Right lobe of liver (tissue), 6 donors: Measurements from ENCODE around the gene ACACA. TPM values are rescaled to one million over a fixed set of nuclear protein-coding genes. Genes with fewer than 3 reads are reported as not detected.

Experiments
- ATAC-seq, 4 donors: fragments of 200-7000 bp; cut with Tn5 transposase; one replicate each; pipeline ENCODE4 v1.9.1; 2020; ENCODE audit warnings: mild to moderate bottlenecking in 4 of 4, moderate library complexity in 4 of 4
- DNase-seq, 3 donors: peaks; one replicate each; pipeline ENCODE4 v3.0.0-alpha.2; 2020
- H3K27ac ChIP-seq, 3 donors: fragments of 200-600 bp; one replicate each; pipeline ENCODE4 v1.8.0; 2022
- H3K27me3 ChIP-seq, 2 donors: fragments of 200-600 bp; one replicate each; pipeline ENCODE4 v1.8.0; 2022
- H3K36me3 ChIP-seq, 4 donors: fragments of 200-600 bp; sonication (generic) in 1 of 4; one replicate each; pipeline versions ENCODE4 v1.5.1 to v1.8.0; 2017 to 2022; ENCODE audit warnings: control low read depth in 1 of 4
- H3K4me1 ChIP-seq, 4 donors: fragments of 200-600 bp; sonication (generic) in 1 of 4; one replicate each; pipeline versions ENCODE4 v1.5.1 to v1.8.0; 2017 to 2022; ENCODE audit warnings: control low read depth in 1 of 4
- H3K4me3 ChIP-seq, 3 donors: fragments of 200-600 bp; one replicate each; pipeline ENCODE4 v1.8.0; 2022
- H3K9me3 ChIP-seq, 4 donors: fragments of 200-600 bp; sonication (generic) in 1 of 4; one replicate each; pipeline versions ENCODE4 v1.5.1 to v1.8.0; 2017 to 2022; ENCODE audit warnings: control low read depth in 1 of 4
- POLR2A ChIP-seq: fragments of 450-650 bp; IDR thresholded peaks from one replicate; pipeline ENCODE4 v1.6.1; 2017; ENCODE audit warnings: antibody characterized with exemption, mild to moderate bottlenecking
- WGBS: methylation state at CpG from one replicate; pipeline ENCODE4 v1.1.6; 2018; ENCODE audit warnings: low coverage, low lambda C conversion rate; ENCODE audit not compliant: insufficient coverage; ENCODE audit errors: missing lambda C conversion rate; 5-methylcytosine and 5-hydroxymethylcytosine counted together
- intact Hi-C, 2 donors: fragments of 100-400 bp; cut with DNase I; formaldehyde crosslinking; loops; one replicate each; pipeline versions ENCODE4 v1.11.2 to v1.14.1; 2022
- total RNA-seq, 6 experiments: library from RNA; depleted of rRNA in 2 of 6; stranded (reverse); fragments of >200 nt in 2 of 6; fragmentation: NEBNext Ultra II Directional in 3 of 6; extraction: Animal tissue kit (Norgen Biotek cat#: 25700) in 3 of 6; gene quantifications; one replicate each; pipeline versions ENCODE4 v1.1.0 to v1.2.4, GENCODE V29; 2016 to 2023
- TF ChIP-seq, protein P1 (sequence below), 4 donors: fragments of 200-600 bp in 3 of 4; fragments of 450-650 bp in 1 of 4; IDR thresholded peaks; one replicate each; pipeline versions ENCODE4 v1.5.1 to v1.8.0; 2016 to 2022; ENCODE audit warnings: antibody characterized with exemption in 4 of 4, mild to moderate bottlenecking in 2 of 4
- donor health status: DM: no; HTN: yes; CAD: no.
- donor health status: DM: no; HTN: no; CAD: no.
- donor health status: DM: no; HTN: no; CAD: no.
- donor health status: DM: no; HTN: yes; CAD: no.
- donor health status: DM: no; HTN: yes; CAD: no.

The ACACA gene
- total RNA-seq, 6 experiments from 2014 or later: 14.6 to 56.4 (median 27.1) TPM

DNA sequence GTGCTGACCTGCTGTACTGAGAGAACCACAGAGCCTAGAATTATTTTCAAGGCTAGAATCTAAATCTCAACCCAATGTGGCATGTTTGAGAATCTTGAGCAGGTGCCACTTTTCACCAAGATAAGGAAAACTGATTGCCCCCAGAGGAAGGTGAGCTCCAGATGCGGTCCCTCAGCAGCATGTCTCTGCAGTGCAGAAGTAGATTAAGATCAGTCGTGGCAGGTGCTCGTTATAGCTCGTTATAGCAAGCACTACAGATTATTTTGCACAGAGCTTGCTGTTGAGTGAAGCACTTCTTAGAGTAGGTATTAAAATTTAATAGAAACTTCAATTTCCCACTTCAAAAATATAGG lies 281.8 kb downstream of the ACACA start:
- H3K4me3 ChIP-seq: no peak overlapping the region
- intact Hi-C loops: no loop called here
- WGBS: 89% methylated on average over 4 of the region's 4 CpGs
- ATAC-seq: no peak
- peaks cover 0 to 11% (median 0%) of the 10 kb centered on the region in 4 donors for H3K4me1 ChIP-seq
- H3K27me3 ChIP-seq: no peaks in the 10 kb centered on the region
- H3K36me3 ChIP-seq: peaks cover 0 to 69% (median 15%) of the 10 kb centered on the region in 4 donors
- no peak for TF ChIP-seq POLR2A
- TF ChIP-seq, protein P1, sequence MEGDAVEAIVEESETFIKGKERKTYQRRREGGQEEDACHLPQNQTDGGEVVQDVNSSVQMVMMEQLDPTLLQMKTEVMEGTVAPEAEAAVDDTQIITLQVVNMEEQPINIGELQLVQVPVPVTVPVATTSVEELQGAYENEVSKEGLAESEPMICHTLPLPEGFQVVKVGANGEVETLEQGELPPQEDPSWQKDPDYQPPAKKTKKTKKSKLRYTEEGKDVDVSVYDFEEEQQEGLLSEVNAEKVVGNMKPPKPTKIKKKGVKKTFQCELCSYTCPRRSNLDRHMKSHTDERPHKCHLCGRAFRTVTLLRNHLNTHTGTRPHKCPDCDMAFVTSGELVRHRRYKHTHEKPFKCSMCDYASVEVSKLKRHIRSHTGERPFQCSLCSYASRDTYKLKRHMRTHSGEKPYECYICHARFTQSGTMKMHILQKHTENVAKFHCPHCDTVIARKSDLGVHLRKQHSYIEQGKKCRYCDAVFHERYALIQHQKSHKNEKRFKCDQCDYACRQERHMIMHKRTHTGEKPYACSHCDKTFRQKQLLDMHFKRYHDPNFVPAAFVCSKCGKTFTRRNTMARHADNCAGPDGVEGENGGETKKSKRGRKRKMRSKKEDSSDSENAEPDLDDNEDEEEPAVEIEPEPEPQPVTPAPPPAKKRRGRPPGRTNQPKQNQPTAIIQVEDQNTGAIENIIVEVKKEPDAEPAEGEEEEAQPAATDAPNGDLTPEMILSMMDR (IDR thresholded peaks at IDR 0.05): no peak
- no peaks in the 10 kb centered on the region for H3K9me3 ChIP-seq
- no peak overlapping the region for H3K27ac ChIP-seq
- no peak for DNase-seq

DNA sequence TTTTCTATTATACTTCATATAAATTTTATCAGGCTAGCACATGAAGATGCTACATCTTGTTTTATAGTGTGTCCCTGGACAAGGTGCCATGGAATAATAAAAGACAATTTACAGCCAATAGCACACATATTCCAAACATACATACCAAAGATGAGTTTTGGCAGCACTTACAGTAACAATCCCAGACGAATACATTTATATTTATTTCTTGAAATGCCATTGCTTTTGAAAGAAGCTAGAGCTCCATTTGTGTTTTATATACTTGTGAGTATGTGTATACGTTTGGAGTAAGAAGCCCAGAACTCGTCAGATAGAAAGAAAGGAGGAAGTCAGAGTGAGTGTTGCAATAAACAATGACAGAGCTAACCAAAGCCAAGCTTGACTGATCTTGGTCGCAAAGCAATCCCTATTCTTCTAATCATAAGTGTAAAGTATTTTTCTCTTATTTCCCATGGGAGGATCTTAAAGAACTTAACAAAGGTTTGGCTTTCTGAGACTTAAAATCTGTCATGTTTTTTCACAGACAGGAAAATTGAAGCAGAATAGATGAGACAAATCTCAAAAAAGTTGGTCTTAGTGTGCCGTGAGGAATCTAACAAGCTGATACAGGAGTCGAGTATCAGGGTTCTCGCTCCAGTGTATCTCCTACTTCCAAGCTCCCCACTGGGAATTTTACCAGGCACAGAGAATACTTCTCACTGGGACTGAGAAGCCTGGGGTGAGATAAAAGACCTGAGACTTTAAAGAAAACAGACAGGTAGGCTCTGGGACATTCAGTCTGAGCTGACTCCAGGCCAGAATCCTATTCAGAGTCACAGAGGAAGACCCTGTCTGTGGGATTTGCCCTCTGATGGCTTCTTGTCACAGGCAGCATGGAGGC lies 282.5 kb downstream of the ACACA start:
- no peak for ATAC-seq

DNA sequence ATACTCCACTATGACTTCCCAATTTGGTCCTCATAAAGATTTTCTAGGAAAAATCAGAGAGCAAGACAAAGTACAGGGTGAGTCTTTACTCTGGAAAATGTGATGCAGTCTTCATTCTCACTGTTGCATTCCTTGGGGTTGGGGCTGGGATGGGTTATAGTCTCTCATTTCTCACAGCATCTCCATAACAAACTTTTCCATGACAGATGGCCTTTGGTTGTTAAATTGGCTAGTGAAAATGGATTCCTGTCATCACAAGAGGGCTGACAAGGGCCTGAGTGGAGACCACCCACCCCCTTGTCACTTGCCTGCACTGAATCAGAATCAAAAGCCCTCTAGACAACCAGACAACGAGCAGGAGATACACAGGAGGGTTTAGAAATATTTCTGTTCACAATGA lies 283.2 kb downstream of the ACACA start:
- Histone ChIP-seq H3K36me3 (peaks cover 0 to 56% (median 8%) of the 10 kb centered on the region in 4 donors), H3K4me1 (peaks cover 0 to 23% (median 7%) of the 10 kb centered on the region in 4 donors), H3K4me3 (no peak overlapping the region), H3K27ac (no peak overlapping the region), H3K9me3 (no peaks in the 10 kb centered on the region), H3K27me3 (no peaks in the 10 kb centered on the region)
- ATAC-seq (no peak), DNase-seq (no peak)
- intact Hi-C loops: no loop called here
- TF ChIP-seq POLR2A: no peak
- TF ChIP-seq, protein P1 (IDR thresholded peaks at IDR 0.05): no peak
- WGBS: 82% methylated on average over 1 of the region's 1 CpG

More for the DNA sequence above, 282.5 kb downstream of the ACACA start:
- WGBS: 77% methylated on average over 5 of the region's 7 CpGs
- TF ChIP-seq, protein P1 (IDR thresholded peaks at IDR 0.05): no peak
- no peak for TF ChIP-seq POLR2A
- Histone ChIP-seq H3K4me3 (no peak overlapping the region), H3K27ac (no peak overlapping the region), H3K36me3 (peaks cover 0 to 64% (median 12%) of the 10 kb centered on the region in 4 donors), H3K4me1 (peaks cover 0 to 15% (median under 1%) of the 10 kb centered on the region in 4 donors), H3K27me3 (no peaks in the 10 kb centered on the region), H3K9me3 (no peaks in the 10 kb centered on the region)
- intact Hi-C loops: no loop called here
- no peak for DNase-seq

DNA sequence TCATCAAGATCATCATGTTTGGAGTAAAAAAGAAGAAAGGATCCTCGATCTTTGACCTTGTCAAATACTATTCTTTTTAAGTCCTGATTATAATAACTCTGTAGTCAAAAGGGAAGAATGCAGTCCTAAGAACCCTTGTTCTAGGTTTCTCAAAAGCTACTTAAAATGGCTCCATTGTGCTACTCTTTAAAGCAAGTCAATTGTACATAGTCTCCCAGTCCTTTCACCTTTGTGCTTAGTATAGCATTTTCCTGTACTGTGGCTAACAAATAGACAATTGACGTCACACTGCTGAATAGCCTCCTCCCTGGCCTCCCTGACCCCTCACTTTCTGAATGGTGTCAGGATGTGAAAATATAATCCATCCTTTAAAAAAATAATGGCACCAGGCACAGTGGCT lies 285.0 kb downstream of the ACACA start:
- H3K36me3 ChIP-seq: peaks cover 0 to 48% (median 7%) of the 10 kb centered on the region in 4 donors
- intact Hi-C loops: no loop called here
- DNase-seq (no peak), ATAC-seq (no peak)
- no peak overlapping the region for H3K4me3 ChIP-seq
- TF ChIP-seq POLR2A: no peak
- TF ChIP-seq, protein P1 (IDR thresholded peaks at IDR 0.05): no peak
- no peaks in the 10 kb centered on the region for H3K27me3 ChIP-seq
- H3K4me1 ChIP-seq: peaks cover 0 to 37% (median 7%) of the 10 kb centered on the region in 4 donors
- H3K9me3 ChIP-seq: no peaks in the 10 kb centered on the region
- 100% methylated on average over 1 of the region's 2 CpGs for WGBS
- no peak overlapping the region for H3K27ac ChIP-seq
